Measurements from ENCODE around the gene C2CD2. TPM values are rescaled to one million over a fixed set of nuclear protein-coding genes. Genes with fewer than 3 reads are reported as not detected.

C2CD2 gene
- total and polyA plus RNA-seq, 2 of the 8 experiments (the other 6 are each of a cell fraction or from before 2014, with no cell fraction given) = 10.4 to 13.0 TPM

DNA sequence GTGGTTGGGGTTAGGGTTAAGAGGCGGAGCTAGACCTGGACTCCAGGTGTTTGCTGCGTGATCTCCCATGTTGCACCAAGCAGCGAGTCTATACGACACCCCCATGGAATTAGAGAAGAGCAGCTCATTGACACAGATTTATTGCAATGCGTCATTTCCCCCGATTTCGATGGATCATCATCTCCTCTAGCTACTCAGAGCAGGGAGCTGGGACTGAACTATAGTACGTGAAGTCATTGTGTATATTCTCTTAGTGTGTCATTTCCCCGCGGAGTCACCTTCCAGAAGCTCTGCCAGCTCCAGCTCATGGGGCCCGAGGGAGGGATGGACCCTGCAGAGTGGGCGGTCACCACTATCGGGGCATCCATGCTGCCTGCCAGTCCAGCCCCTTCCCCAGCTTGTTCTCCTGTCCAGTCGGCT, 7.5 kb upstream of the C2CD2 start:
- no peak overlapping the region for H4K5ac ChIP-seq (ENCODE audit: insufficient read length, low read depth, low read length)
- H3K36me3 ChIP-seq (ENCODE audit: control insufficient read depth in 2 of 4, insufficient read depth in 4 of 4, low read length in 3 of 4) = no peaks in the 10 kb centered on the region
- H3K9ac ChIP-seq (replicated peaks in 1 of 4; ENCODE audit: extremely low read depth in 1 of 4, low read depth in 3 of 4, low read length in 3 of 4) = no peak overlapping the region
- FAIRE-seq (no peak), DNase-seq (ENCODE audit: low read depth in 1 of 2, low spot score in 2 of 2) (no peak)
- H3K23me2 ChIP-seq (ENCODE audit: low read depth, low read length) = no peaks in the 10 kb centered on the region
- H2BK20ac ChIP-seq (ENCODE audit: low read length) = no peak overlapping the region
- WGBS, 2 experiments (ENCODE audit: extremely low coverage in 1 of 2, insufficient coverage in 1 of 2, insufficient read length in 1 of 2, insufficient replicate concordance in 2 of 2, low coverage in 1 of 2, low lambda C conversion rate in 2 of 2, missing lambda C conversion rate in 1 of 2) = 86% methylated on average over 14 of the region's 14 CpGs; no CpG with 5 or more reads in 1 of the 2 experiments
- ChIA-PET POLR2A (ENCODE audit: partially characterized antibody) (interaction anchor here (2.1 kb wide), 2 partner anchors 9 to 82 kb away, joined by 7 to 10 read pairs; partner anchors contain the start of gene PRDM15), CTCF (ENCODE audit: partially characterized antibody) (interaction anchor here (0.8 to 2.6 kb wide), 4 partner anchors 8 to 156 kb away, joined by 3 to 8 read pairs (median 4); no protein-coding TSS in a partner anchor)
- H3K14ac ChIP-seq (ENCODE audit: insufficient read length) = no peak overlapping the region
- H3K23ac ChIP-seq (ENCODE audit: insufficient read length) = no peak overlapping the region
- peak overlapping the region; percentile 29; the same call in 1 of the 2 replicates for H4K8ac ChIP-seq (ENCODE audit: extremely low read depth, insufficient read depth, low read length)
- H4K20me1 ChIP-seq (replicated peaks in 1 of 2; ENCODE audit: control insufficient read depth in 1 of 2, insufficient read depth in 2 of 2, low read length in 2 of 2) = no peaks in the 10 kb centered on the region
- H3K4me3 ChIP-seq (ENCODE audit: extremely low read depth in 1 of 4, insufficient read depth in 2 of 4, low read depth in 3 of 4, low read length in 4 of 4) = no peak overlapping the region
- H2AFZ ChIP-seq (ENCODE audit: low read length) = no peak overlapping the region
- H2BK12ac ChIP-seq (ENCODE audit: low read depth, low read length) = 0 out of 2 replicates have a peak overlapping the region, but pooled peaks have one; percentile 50
- peaks cover 1 to 5% (median 3%) of the 10 kb centered on the region in 4 experiments; a peak in 5 of 7 replicates for H3K4me1 ChIP-seq (replicated peaks in 1 of 4; ENCODE audit: control insufficient read depth in 3 of 4, insufficient read depth in 4 of 4, low read length in 3 of 4)
- H3K79me1 ChIP-seq (ENCODE audit: low read depth, low read length) = no peaks in the 10 kb centered on the region
- no peak for TF ChIP-seq GTF2F1 (IDR thresholded peaks at IDR 0.05; ENCODE audit: borderline replicate concordance, low read depth, low read length)
- TF ChIP-seq PHF8 (conservative IDR thresholded peaks at IDR 0.05; ENCODE audit: low read depth, low read length) = no peak
- no peak for TF ChIP-seq SP2 (IDR thresholded peaks at IDR 0.05; ENCODE audit: low read length)
- TF ChIP-seq SIRT6 (IDR thresholded peaks at IDR 0.05; ENCODE audit: low read length) = no peak
- TF ChIP-seq BCL11A (IDR thresholded peaks at IDR 0.05; ENCODE audit: low read depth in 2 of 2, low read length in 2 of 2) = no peak
- TF ChIP-seq, protein P1, sequence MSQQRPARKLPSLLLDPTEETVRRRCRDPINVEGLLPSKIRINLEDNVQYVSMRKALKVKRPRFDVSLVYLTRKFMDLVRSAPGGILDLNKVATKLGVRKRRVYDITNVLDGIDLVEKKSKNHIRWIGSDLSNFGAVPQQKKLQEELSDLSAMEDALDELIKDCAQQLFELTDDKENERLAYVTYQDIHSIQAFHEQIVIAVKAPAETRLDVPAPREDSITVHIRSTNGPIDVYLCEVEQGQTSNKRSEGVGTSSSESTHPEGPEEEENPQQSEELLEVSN (IDR thresholded peaks at IDR 0.05) = no peak
- no peak for TF ChIP-seq CBX5 (IDR thresholded peaks at IDR 0.05; ENCODE audit: low read depth, low read length)
- TF ChIP-seq SP1 (IDR thresholded peaks at IDR 0.05; ENCODE audit: low read depth, low read length) = no peak
- no peak for TF ChIP-seq TBP (IDR thresholded peaks at IDR 0.05; ENCODE audit: low read depth, low read length)
- no peak for TF ChIP-seq RFX5 (IDR thresholded peaks at IDR 0.05; ENCODE audit: borderline replicate concordance, low read depth, low read length)
- no peak for TF ChIP-seq ASH2L (IDR thresholded peaks at IDR 0.05; ENCODE audit: low read length)
- no peak for TF ChIP-seq EGR1 (IDR thresholded peaks at IDR 0.05; ENCODE audit: borderline replicate concordance, low read depth, low read length)
- no peak overlapping the region for H3K4ac ChIP-seq (replicated peaks; ENCODE audit: insufficient read length, low read depth, low read length)
- H3K18ac ChIP-seq (ENCODE audit: extremely low read depth, low read length) = no peak overlapping the region
- H3K9me3 ChIP-seq (ENCODE audit: insufficient read depth in 2 of 2, low read depth in 1 of 2, low read length in 1 of 2) = no peaks in the 10 kb centered on the region
- H3K79me2 ChIP-seq (ENCODE audit: control insufficient read depth in 1 of 2, insufficient read depth in 2 of 2, low read length in 2 of 2) = no peaks in the 10 kb centered on the region
- H2BK5ac ChIP-seq (ENCODE audit: low read depth, low read length) = no peak overlapping the region
- no peak overlapping the region for H2BK15ac ChIP-seq (ENCODE audit: low read length)
- no peak overlapping the region for H3K27ac ChIP-seq (ENCODE audit: low read depth, low read length)
- H2BK120ac ChIP-seq (replicated peaks; ENCODE audit: low read depth, low read length) = no peak overlapping the region
- H4K91ac ChIP-seq (replicated peaks; ENCODE audit: insufficient read length, low read length) = no peak overlapping the region
- no peak overlapping the region for H2AK5ac ChIP-seq (ENCODE audit: low read depth, low read length)
- no peak overlapping the region for H3K56ac ChIP-seq (replicated peaks; ENCODE audit: insufficient read length, low read depth, low read length)
- no peaks in the 10 kb centered on the region for H3K27me3 ChIP-seq (replicated peaks in 1 of 4; ENCODE audit: control insufficient read depth in 3 of 4, extremely low read depth in 1 of 4, insufficient read depth in 3 of 4, low read length in 3 of 4)
- H3K4me2 ChIP-seq (ENCODE audit: insufficient read depth in 1 of 2, low read depth in 2 of 2, low read length in 2 of 2) = no peak overlapping the region
